ENCODE measurements around the gene SEM1.

GRCh38 chr7:96655956-96656355, 53.7 kb downstream of the SEM1 start:
- TF ChIP-seq CTCF (conservative IDR thresholded peaks at IDR 0.05; ENCODE audit: low read depth, low read length) = no peak
- no peak for TF ChIP-seq EZH2 (IDR thresholded peaks at IDR 0.05; ENCODE audit: low read length, unreplicated experiment)
- no peak for TF ChIP-seq EZH2phosphoT487 (IDR thresholded peaks at IDR 0.05; ENCODE audit: borderline replicate concordance, low read length)

All from PC-3 (cell line).